Ascending aorta (tissue), 2 donors: ENCODE measurements around the gene PIK3CD. TPM values are rescaled to one million over a fixed set of nuclear protein-coding genes. Genes with fewer than 3 reads are reported as not detected.

ENCODE experiments used
- DNase-seq, 2 donors: peaks; one replicate each; pipeline ENCODE4 v3.0.0-alpha.2; 2019; ENCODE audit warnings: low spot score in 2 of 2
- H3K27ac ChIP-seq, 2 donors: fragments of 200-600 bp; sonication (generic); one replicate each; pipeline ENCODE4 v1.5.1; 2016 to 2017; ENCODE audit warnings: mild to moderate bottlenecking in 1 of 2
- H3K27me3 ChIP-seq: fragments of 200-600 bp; sonication (generic); one replicate; pipeline ENCODE4 v1.5.1; 2017
- H3K36me3 ChIP-seq, 2 donors: fragments of 200-600 bp; sonication (generic); one replicate each; pipeline ENCODE4 v1.5.1; 2016
- H3K4me1 ChIP-seq, 2 donors: fragments of 200-600 bp; sonication (generic); one replicate each; pipeline ENCODE4 v1.5.1; 2016 to 2017; ENCODE audit warnings: mild to moderate bottlenecking in 1 of 2
- H3K4me3 ChIP-seq, 2 donors: fragments of 200-600 bp; sonication (generic); one replicate each; pipeline ENCODE4 v1.5.1; 2016 to 2017; ENCODE audit warnings: mild to moderate bottlenecking in 1 of 2
- H3K9me3 ChIP-seq, 2 donors: fragments of 200-600 bp; sonication (generic); one replicate each; pipeline ENCODE4 v1.5.1; 2016
- CTCF ChIP-seq, 3 experiments: fragments of 200-600 bp in 2 of 3; fragments of 450-650 bp in 1 of 3; sonication (generic) in 2 of 3; IDR thresholded peaks; one replicate each; pipeline ENCODE4 v1.5.1; 2016 to 2019; ENCODE audit warnings: antibody characterized with exemption in 3 of 3, mild to moderate bottlenecking in 1 of 3, moderate library complexity in 1 of 3
- intact Hi-C: fragments of 100-400 bp; cut with DNase I; formaldehyde crosslinking; loops from one replicate; pipeline ENCODE4 v1.15.1; 2023
- total RNA-seq: library from RNA; depleted of rRNA; stranded (reverse); fragments of >200 nt; gene quantifications from one replicate; pipeline ENCODE4 v1.1.0, GENCODE V29; 2016

The PIK3CD gene
- total RNA-seq, 1 donor from 2014 or later = 19.7 TPM

GRCh38 chr1:9753121-9753531 lies 101.6 kb downstream of the PIK3CD start:
- no peak for TF ChIP-seq CTCF (IDR thresholded peaks at IDR 0.05)
- Histone ChIP-seq H3K27ac (no peak overlapping the region), H3K27me3 (no peaks in the 10 kb centered on the region), H3K4me3 (no peak overlapping the region), H3K9me3 (no peaks in the 10 kb centered on the region), H3K4me1 (no peaks in the 10 kb centered on the region), H3K36me3 (peaks cover 20 to 35% of the 10 kb centered on the region in 2 donors)
- DNase-seq = peak in 1 of 2 donors; percentile 76
- intact Hi-C loops = no loop called here

- TF ChIP-seq CTCF (IDR thresholded peaks at IDR 0.05) = no peak
- no peaks in the 10 kb centered on the region for H3K27me3 ChIP-seq
- no peaks in the 10 kb centered on the region for H3K9me3 ChIP-seq
- H3K36me3 ChIP-seq = peaks cover 10 to 13% of the 10 kb centered on the region in 2 donors
- DNase-seq = no peak
- no peak overlapping the region for H3K27ac ChIP-seq
- intact Hi-C loops = no loop called here
- no peaks in the 10 kb centered on the region for H3K4me1 ChIP-seq
- H3K4me3 ChIP-seq = no peak overlapping the region
These were observed 104.0 kb downstream of the PIK3CD start for GRCh38 chr1:9755441-9755995.

- Histone ChIP-seq H3K27me3 (no peaks in the 10 kb centered on the region), H3K4me1 (no peaks in the 10 kb centered on the region), H3K4me3 (no peak overlapping the region), H3K9me3 (no peaks in the 10 kb centered on the region), H3K36me3 (peaks cover 2 to 12% of the 10 kb centered on the region in 2 donors), H3K27ac (no peak overlapping the region)
- no peak for TF ChIP-seq CTCF (IDR thresholded peaks at IDR 0.05)
- intact Hi-C loops = no loop called here
- no peak for DNase-seq
These were observed 107.1 kb downstream of the PIK3CD start for GRCh38 chr1:9758559-9759121.

- Histone ChIP-seq H3K27ac (no peak overlapping the region), H3K9me3 (no peaks in the 10 kb centered on the region), H3K4me3 (no peak overlapping the region), H3K27me3 (no peaks in the 10 kb centered on the region), H3K4me1 (no peaks in the 10 kb centered on the region), H3K36me3 (peaks cover 2 to 9% of the 10 kb centered on the region in 2 donors)
- intact Hi-C loops = no loop called here
- DNase-seq = no peak
- no peak for TF ChIP-seq CTCF (IDR thresholded peaks at IDR 0.05)
These were observed 108.4 kb downstream of the PIK3CD start for GRCh38 chr1:9759939-9760338.

- H3K27me3 ChIP-seq = no peaks in the 10 kb centered on the region
- H3K27ac ChIP-seq = no peak overlapping the region
- no peak overlapping the region for H3K4me3 ChIP-seq
- no peak for TF ChIP-seq CTCF (IDR thresholded peaks at IDR 0.05)
- H3K36me3 ChIP-seq = peaks cover 2 to 9% of the 10 kb centered on the region in 2 donors
- DNase-seq = no peak
- intact Hi-C loops = no loop called here
- H3K9me3 ChIP-seq = no peaks in the 10 kb centered on the region
- H3K4me1 ChIP-seq = no peaks in the 10 kb centered on the region
These were observed 109.3 kb downstream of the PIK3CD start for GRCh38 chr1:9760824-9761223.
